Kidney (tissue), 14 donors: Measurements from ENCODE around the gene ABCC11. TPM values are rescaled to one million over a fixed set of nuclear protein-coding genes. Genes with fewer than 3 reads are reported as not detected.

Experiments
- DNase-seq, 5 donors: peaks; one replicate each; pipeline ENCODE4 v3.0.0-alpha.2; 2013 to 2020
- FAIRE-seq: peaks from 2 replicates; lab custom pipeline; 2012; peaks lifted over from hg19 to GRCh38; lab: Jason Lieb, UNC
- H3K27ac ChIP-seq, 2 donors: one replicate each; pipeline ENCODE4 v1.7.0; 2013; ENCODE audit warnings: low read depth in 2 of 2, low read length in 2 of 2, inconsistent platforms in 1 of 2
- H3K27me3 ChIP-seq: one replicate; pipeline ENCODE4 v1.7.1; 2013; ENCODE audit warnings: low read length, inconsistent platforms; ENCODE audit not compliant: control insufficient read depth, insufficient read depth
- H3K36me3 ChIP-seq, 3 donors: one replicate each; pipeline versions ENCODE4 v1.7.0 to v1.7.1; 2013; ENCODE audit warnings: low read length in 3 of 3, control low read depth in 1 of 3, inconsistent platforms in 1 of 3; ENCODE audit not compliant: insufficient read depth in 3 of 3, control insufficient read depth in 2 of 3
- H3K4me1 ChIP-seq, 3 donors: one replicate each; pipeline versions ENCODE4 v1.7.0 to v1.7.1; 2013; ENCODE audit warnings: low read length in 3 of 3, inconsistent platforms in 1 of 3, low read depth in 1 of 3; ENCODE audit not compliant: control insufficient read depth in 2 of 3, insufficient read depth in 2 of 3
- H3K4me3 ChIP-seq, 3 donors: one replicate each; pipeline versions ENCODE4 v1.7.0 to v1.8.1; 2013; ENCODE audit warnings: low read length in 3 of 3, control low read depth in 1 of 3, inconsistent platforms in 1 of 3
- H3K9ac ChIP-seq, 3 donors: one replicate each; pipeline versions ENCODE4 v1.7.0 to v1.7.1; 2013; ENCODE audit warnings: low read length in 3 of 3, control low read depth in 1 of 3, inconsistent platforms in 1 of 3
- H3K9me3 ChIP-seq, 3 donors: one replicate each; pipeline versions ENCODE4 v1.7.0 to v1.7.1; 2013; ENCODE audit warnings: low read length in 3 of 3, control low read depth in 1 of 3, inconsistent platforms in 1 of 3; ENCODE audit not compliant: control insufficient read depth in 2 of 3, insufficient read depth in 1 of 3
- intact Hi-C: fragments of 100-400 bp; cut with DNase I; formaldehyde crosslinking; loops from one replicate; pipeline ENCODE4 v1.11.1; 2022
- polyA plus RNA-seq: library from polyadenylated mRNA; stranded (reverse); fragments of 350-450 nt; fragmentation: Illumina TruSeq; extraction: RNeasy Lipid Tissue Mini Kit (QIAGEN cat#74804); gene quantifications from one replicate; pipeline ENCODE4 v1.2.3, GENCODE V29; 2014; ENCODE audit warnings: low read depth, low replicate concordance; ENCODE audit not compliant: insufficient read depth
- total RNA-seq: library from RNA; stranded (reverse); fragmentation: NEBNext Ultra II Directional; extraction: Animal tissue kit (Norgen Biotek cat#: 25700); gene quantifications from one replicate; pipeline ENCODE4 v1.2.1, GENCODE V29; 2021
- TF ChIP-seq, protein P1 (sequence below): IDR thresholded peaks from 3 replicates; pipeline ENCODE4 v1.5.1; 2012; ENCODE audit warnings: mild to moderate bottlenecking, moderate library complexity, borderline replicate concordance; ENCODE audit not compliant: insufficient read depth; ENCODE audit errors: extremely low read depth
- donor health status: control.
- donor health status: control.
- donor health status: control.
- donor health status: control.
- donor health status: control.
- donor health status: DM: yes; HTN: yes; CAD: no.
- donor health status: Normal renal cell carcinoma (clear cell type).

Gene ABCC11
- total and polyA plus RNA-seq, 2 donors from 2014 or later, result 0.09 TPM; not detected in 1

DNA sequence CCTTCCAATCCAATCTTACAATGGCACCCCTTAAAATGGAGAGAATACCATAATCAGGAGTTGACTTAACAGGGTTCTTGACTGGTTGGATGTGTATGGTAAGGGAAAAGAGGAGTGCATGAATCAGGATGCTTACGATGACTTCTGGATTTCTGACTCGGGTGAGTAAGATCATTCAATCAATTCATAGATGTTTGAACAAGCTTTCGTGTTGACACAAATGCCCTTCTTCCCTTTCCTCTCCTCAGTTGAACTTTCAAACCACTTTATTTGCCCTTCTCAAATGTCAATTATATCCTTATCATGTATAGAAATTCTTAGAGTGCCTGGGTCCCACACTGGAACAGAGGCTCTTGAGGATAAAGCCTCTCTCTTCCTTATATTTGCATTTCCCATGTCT lies 117.4 kb downstream of the ABCC11 start:
- TF ChIP-seq, protein P1, sequence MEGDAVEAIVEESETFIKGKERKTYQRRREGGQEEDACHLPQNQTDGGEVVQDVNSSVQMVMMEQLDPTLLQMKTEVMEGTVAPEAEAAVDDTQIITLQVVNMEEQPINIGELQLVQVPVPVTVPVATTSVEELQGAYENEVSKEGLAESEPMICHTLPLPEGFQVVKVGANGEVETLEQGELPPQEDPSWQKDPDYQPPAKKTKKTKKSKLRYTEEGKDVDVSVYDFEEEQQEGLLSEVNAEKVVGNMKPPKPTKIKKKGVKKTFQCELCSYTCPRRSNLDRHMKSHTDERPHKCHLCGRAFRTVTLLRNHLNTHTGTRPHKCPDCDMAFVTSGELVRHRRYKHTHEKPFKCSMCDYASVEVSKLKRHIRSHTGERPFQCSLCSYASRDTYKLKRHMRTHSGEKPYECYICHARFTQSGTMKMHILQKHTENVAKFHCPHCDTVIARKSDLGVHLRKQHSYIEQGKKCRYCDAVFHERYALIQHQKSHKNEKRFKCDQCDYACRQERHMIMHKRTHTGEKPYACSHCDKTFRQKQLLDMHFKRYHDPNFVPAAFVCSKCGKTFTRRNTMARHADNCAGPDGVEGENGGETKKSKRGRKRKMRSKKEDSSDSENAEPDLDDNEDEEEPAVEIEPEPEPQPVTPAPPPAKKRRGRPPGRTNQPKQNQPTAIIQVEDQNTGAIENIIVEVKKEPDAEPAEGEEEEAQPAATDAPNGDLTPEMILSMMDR, result no peak

DNA sequence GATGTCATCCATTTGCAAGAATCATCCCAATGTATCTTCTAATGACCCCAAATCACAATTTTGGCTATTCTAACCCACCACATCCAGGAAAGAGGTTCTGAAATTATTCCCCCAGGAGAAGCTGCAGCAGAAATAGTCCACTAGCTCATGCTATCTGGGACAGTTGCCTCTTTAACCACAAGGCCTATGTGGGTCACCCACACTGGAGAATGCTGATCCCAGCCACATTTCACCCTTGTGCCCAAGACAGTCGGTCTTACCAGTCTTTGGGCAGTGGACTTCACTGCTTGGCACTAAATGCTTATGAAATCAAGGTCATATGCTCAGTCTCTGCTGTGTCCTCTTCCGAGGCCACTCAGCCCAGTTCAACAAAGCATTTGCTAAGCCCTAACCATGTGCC lies 118.6 kb downstream of the ABCC11 start:
- no peaks in the 10 kb centered on the region for H3K36me3 ChIP-seq
- no peak overlapping the region for H3K27ac ChIP-seq
- H3K9me3 ChIP-seq, result no peaks in the 10 kb centered on the region
- DNase-seq (peak in 1 of 5 donors; percentile 10), FAIRE-seq (no peak)
- no peak overlapping the region for H3K9ac ChIP-seq
- intact Hi-C loops, result no loop called here
- TF ChIP-seq, protein P1, result no peak
- H3K27me3 ChIP-seq, result no peaks in the 10 kb centered on the region
- H3K4me1 ChIP-seq, result no peaks in the 10 kb centered on the region
- H3K4me3 ChIP-seq, result no peak overlapping the region

More for the DNA sequence above, 117.4 kb downstream of the ABCC11 start:
- intact Hi-C loops, result no loop called here
- Histone ChIP-seq H3K4me1 (no peaks in the 10 kb centered on the region), H3K9ac (no peak overlapping the region), H3K27me3 (no peaks in the 10 kb centered on the region), H3K4me3 (no peak overlapping the region), H3K9me3 (no peaks in the 10 kb centered on the region), H3K27ac (no peak overlapping the region), H3K36me3 (no peaks in the 10 kb centered on the region)
- FAIRE-seq, result no peak
- no peak for DNase-seq

DNA sequence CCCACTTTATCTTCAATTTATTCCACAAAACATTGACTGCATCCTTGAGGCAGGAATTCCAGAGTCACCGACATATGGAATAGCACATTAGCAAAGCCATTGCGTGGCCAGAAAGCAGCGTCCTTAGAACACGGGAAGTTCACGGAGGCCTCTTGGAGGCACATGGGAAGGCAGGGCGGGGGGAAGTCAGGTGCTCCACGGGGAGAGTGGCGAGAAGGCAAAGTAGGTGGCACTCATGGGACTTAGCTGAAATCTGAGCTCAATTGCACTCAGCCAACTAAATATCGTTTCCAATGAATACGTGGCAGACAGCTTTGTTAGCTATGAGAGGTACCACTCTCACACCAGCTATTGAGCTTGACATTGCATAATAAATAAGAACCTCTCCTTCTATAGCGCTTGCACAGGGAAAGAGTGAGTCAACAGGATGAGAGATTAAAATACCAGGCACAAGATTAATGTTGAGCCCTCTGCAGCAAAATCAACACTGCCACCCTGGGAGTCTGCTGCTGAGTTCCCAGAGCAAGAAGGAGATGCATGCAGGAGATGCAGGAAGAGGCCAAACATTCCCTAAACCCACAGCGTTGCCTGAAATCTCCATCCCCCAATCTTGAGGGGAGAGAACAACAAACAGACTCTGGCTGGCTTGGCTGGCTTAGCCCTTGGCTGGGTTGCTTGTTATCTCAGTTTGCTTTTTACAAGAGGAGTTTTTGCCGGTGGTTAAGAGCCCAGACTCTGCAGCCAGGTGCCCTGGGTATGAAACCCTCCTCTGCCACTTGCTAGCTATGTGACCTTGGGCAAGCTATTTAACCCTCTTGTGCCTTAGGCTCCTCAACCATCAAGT lies 120.3 kb downstream of the ABCC11 start:
- Histone ChIP-seq H3K27me3 (no peaks in the 10 kb centered on the region), H3K4me3 (no peak overlapping the region), H3K36me3 (no peaks in the 10 kb centered on the region), H3K4me1 (no peaks in the 10 kb centered on the region), H3K27ac (no peak overlapping the region), H3K9me3 (no peaks in the 10 kb centered on the region), H3K9ac (no peak overlapping the region)
- FAIRE-seq (no peak), DNase-seq (peak in 1 of 5 donors; percentile 56)
- TF ChIP-seq, protein P1, result no peak
- intact Hi-C loops, result no loop called here
